HCT116 (cell line): ENCODE data around the gene VMO1. TPM values are rescaled to one million over a fixed set of nuclear protein-coding genes. Genes with fewer than 3 reads are reported as not detected.

ENCODE experiments used
- ATF3 ChIP-seq: IDR thresholded peaks from 2 replicates; pipeline ENCODE4 v1.6.1; 2012
- CEBPB ChIP-seq: IDR thresholded peaks from 2 replicates; pipeline ENCODE4 v1.6.1; 2012; ENCODE audit warnings: low read depth
- CTCF ChIP-seq, 3 experiments: fragments of 200-600 bp in 1 of 3; sonication (generic) in 1 of 3; IDR thresholded peaks in 2 of 3; conservative IDR thresholded peaks in 1 of 3; 2 replicates each; pipeline ENCODE4 v1.5.1; 2012 to 2017; ENCODE audit warnings: low read depth in 2 of 3, low read length in 2 of 3, antibody characterized with exemption in 1 of 3, borderline replicate concordance in 1 of 3, control low read depth in 1 of 3, mild to moderate bottlenecking in 1 of 3, mixed read lengths in 1 of 3, mixed run types in 1 of 3, moderate library complexity in 1 of 3; ENCODE audit not compliant: insufficient read depth in 1 of 3
- EGR1 ChIP-seq: IDR thresholded peaks from 2 replicates; pipeline ENCODE4 v1.6.1; 2012; ENCODE audit warnings: low read depth
- EZH2 ChIP-seq: fragments of 200-600 bp; sonication (generic); IDR thresholded peaks from 2 replicates; pipeline ENCODE4 v1.6.1; 2017; ENCODE audit warnings: antibody characterized with exemption, mixed run types
- JUND ChIP-seq: IDR thresholded peaks from 2 replicates; pipeline ENCODE4 v1.6.1; 2012
- MAX ChIP-seq: IDR thresholded peaks from 2 replicates; pipeline ENCODE4 v1.6.1; 2012
- POLR2A ChIP-seq: IDR thresholded peaks from 2 replicates; pipeline ENCODE4 v1.7.0; 2011; ENCODE audit warnings: borderline replicate concordance; ENCODE audit not compliant: insufficient read depth, insufficient read length; ENCODE audit errors: extremely low read depth
- SP1 ChIP-seq: IDR thresholded peaks from 2 replicates; pipeline ENCODE4 v1.6.1; 2012; ENCODE audit warnings: low read depth
- ZFX ChIP-seq: fragments of 450-650 bp; IDR thresholded peaks from 2 replicates; pipeline ENCODE4 v1.6.1; 2017
- ZNF274 ChIP-seq: fragments of 200-500 bp; sonication (Bioruptor generic); IDR thresholded peaks from 2 replicates; pipeline ENCODE4 v1.6.1; 2014; ENCODE audit warnings: mild to moderate bottlenecking, low read depth, low read length, inconsistent platforms
- total RNA-seq: library from RNA; stranded (reverse); gene quantifications from one replicate; pipeline ENCODE4 v1.2.1, GENCODE V29; 2021; ENCODE audit not compliant: unreplicated experiment

Gene VMO1
- total RNA-seq, 1 experiment from 2014 or later: 0.76 TPM

- TF ChIP-seq EGR1 (peak; percentile 77), MAX (peak; percentile 30; the same call in 1 of the 2 replicates), SP1 (no peak), ZNF274 (no peak), POLR2A (peak; percentile 12), ZFX (peak; percentile 80; the same call in 1 of the 2 replicates), JUND (no peak), ATF3 (no peak), CTCF (IDR thresholded peaks at IDR 0.05 in 2 of 3, conservative IDR thresholded peaks at IDR 0.05 in 1 of 3; ENCODE audit: borderline replicate concordance in 1 of 3, insufficient read depth in 1 of 3, low read depth in 2 of 3, low read length in 2 of 3) (no peak), CEBPB (no peak), EZH2 (no peak)
These were observed 46.8 kb downstream of the VMO1 start, which contains the start of the genes CXCL16 and ZMYND15 (continued) for GRCh38 chr17:4739122-4740024.
